Common myeloid progenitor, CD34-positive (primary cell): ENCODE data around the gene FUT6.

ENCODE experiments used
- CTCF ChIA-PET: fragments of 350-600 bp; sonication (Branson Sonifier 250); formaldehyde crosslinking; loops from one replicate; lab custom pipeline; 2021; ENCODE audit warnings: antibody characterized with exemption; lab: Charles Lee
- POLR2A ChIA-PET: fragments of 350-600 bp; sonication (Branson Sonifier 250); formaldehyde crosslinking; loops from one replicate; lab custom pipeline; 2021; ENCODE audit warnings: antibody characterized with exemption; lab: Charles Lee
- DNase-seq, 3 donors: peaks; one replicate each; pipeline versions ENCODE4 v3.0.0 to v3.0.0-alpha.2; 2013
- H3K27ac ChIP-seq, 2 experiments: 1 replicate in 1 of 2; 2 replicates in 1 of 2; pipeline ENCODE4 v1.7.0; 2013; ENCODE audit warnings: inconsistent platforms in 2 of 2, low read length in 2 of 2, mild to moderate bottlenecking in 2 of 2, low read depth in 1 of 2, moderate library complexity in 1 of 2; ENCODE audit not compliant: severe bottlenecking in 2 of 2, insufficient read depth in 1 of 2, poor library complexity in 1 of 2
- H3K27me3 ChIP-seq, 5 experiments: replicated peaks in 2 of 5; 1 replicate in 3 of 5; 2 replicates in 2 of 5; pipeline versions ENCODE4 v1.6.1 to v1.7.0; 2013; ENCODE audit warnings: low read length in 4 of 5, mild to moderate bottlenecking in 2 of 5, moderate library complexity in 2 of 5, inconsistent platforms in 1 of 5; ENCODE audit not compliant: insufficient read depth in 5 of 5, control insufficient read depth in 4 of 5
- H3K36me3 ChIP-seq, 4 experiments: 1 replicate in 2 of 4; 2 replicates in 2 of 4; pipeline versions ENCODE4 v1.6.1 to v1.7.0; 2013; ENCODE audit warnings: low read length in 3 of 4, control low read depth in 1 of 4, mild to moderate bottlenecking in 1 of 4; ENCODE audit not compliant: control insufficient read depth in 4 of 4, insufficient read depth in 4 of 4
- H3K4me1 ChIP-seq, 4 experiments: 1 replicate in 3 of 4; 2 replicates in 1 of 4; pipeline versions ENCODE4 v1.6.1 to v1.7.1; 2013; ENCODE audit warnings: low read length in 3 of 4, mild to moderate bottlenecking in 3 of 4, control low read depth in 1 of 4, inconsistent platforms in 1 of 4, moderate library complexity in 1 of 4; ENCODE audit not compliant: control insufficient read depth in 4 of 4, insufficient read depth in 4 of 4; ENCODE audit errors: control extremely low read depth in 1 of 4
- H3K4me3 ChIP-seq, 7 experiments: 1 replicate in 4 of 7; 2 replicates in 3 of 7; pipeline versions ENCODE4 v1.5.1 to v1.7.0; 2013; ENCODE audit warnings: mild to moderate bottlenecking in 7 of 7, low read length in 6 of 7, moderate library complexity in 6 of 7, inconsistent platforms in 2 of 7, low read depth in 2 of 7, control low read depth in 1 of 7; ENCODE audit not compliant: insufficient read depth in 4 of 7, control insufficient read depth in 1 of 7; ENCODE audit errors: extremely low read depth in 1 of 7
- H3K9me3 ChIP-seq, 5 experiments: 1 replicate in 4 of 5; 2 replicates in 1 of 5; pipeline versions ENCODE4 v1.6.1 to v1.7.1; 2013; ENCODE audit warnings: low read length in 4 of 5, mild to moderate bottlenecking in 2 of 5, inconsistent platforms in 1 of 5, low read depth in 1 of 5, moderate library complexity in 1 of 5; ENCODE audit not compliant: control insufficient read depth in 4 of 5, insufficient read depth in 2 of 5; ENCODE audit errors: control extremely low read depth in 1 of 5
- WGBS: methylation state at CpG from one replicate; pipeline ENCODE4 v1.1.5; 2013; ENCODE audit not compliant: insufficient coverage; 5-methylcytosine and 5-hydroxymethylcytosine counted together

The FUT6 gene

DNA sequence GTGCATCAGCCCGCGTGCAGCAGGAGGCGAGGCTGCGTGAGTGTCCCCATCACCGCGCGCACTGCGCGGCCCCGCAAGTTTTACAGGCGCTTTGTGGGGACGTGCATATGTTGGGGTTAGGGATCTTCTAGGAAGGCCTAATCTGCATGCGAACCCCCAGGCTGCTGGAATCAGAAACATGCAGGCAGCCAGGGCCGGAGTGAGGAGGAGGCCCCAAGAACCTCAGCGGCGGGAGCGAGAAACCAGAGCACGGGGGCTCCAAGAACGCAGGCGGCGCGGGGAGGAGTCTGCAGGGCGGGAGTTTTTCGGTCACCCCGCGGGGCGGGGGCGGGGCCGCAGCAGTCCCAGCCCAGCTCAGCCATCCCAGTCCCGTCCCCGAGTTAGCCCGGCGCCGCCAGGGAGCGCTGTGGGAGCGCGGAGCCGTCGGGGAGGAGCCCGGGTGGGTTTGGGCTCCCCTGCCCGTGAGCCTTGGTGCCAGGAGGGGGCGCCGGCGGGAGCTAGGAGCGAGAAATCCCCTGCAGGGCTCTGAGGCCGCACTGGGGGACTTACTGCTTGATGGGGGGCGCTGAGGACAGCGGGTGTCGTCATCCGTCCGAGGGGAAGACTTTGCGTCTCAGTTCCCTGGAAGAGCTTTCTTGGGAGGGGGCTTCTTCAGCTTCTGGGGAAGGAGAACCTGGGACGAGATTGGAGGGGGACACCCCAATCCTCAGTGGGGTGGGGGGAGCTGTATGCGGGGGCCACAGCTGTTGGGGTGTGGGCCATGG lies 35.6 kb downstream of the FUT6 start:
- 2% methylated on average over 48 of the region's 54 CpGs for WGBS

DNA sequence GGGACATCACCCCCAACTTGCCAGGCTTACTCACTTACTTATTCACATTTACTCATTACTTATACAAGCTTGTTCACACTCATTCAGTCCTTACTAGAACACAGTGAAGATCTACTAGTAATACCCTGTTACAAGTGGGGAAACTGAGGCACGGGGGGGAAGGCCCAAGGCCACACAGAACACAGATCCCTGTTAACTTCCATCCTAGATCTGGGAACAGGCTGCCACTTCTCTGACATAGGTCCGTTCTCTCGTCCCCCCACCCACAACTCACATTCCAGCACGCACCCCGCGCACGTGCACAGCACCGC lies 36.1 kb downstream of the FUT6 start:
- ChIA-PET CTCF (interaction anchor here (0.8 to 3.4 kb wide), 34 partner anchors 9 to 244 kb away, joined by 3 to 35 read pairs (median 4); partner anchors contain the start of genes DUS3L, FUT5, FUT6 and NDUFA11), POLR2A (interaction anchor here (1.1 to 1.6 kb wide), 3 partner anchors 25 to 100 kb away, joined by 3 to 13 read pairs (median 3); partner anchors contain the start of gene NDUFA11)
- H3K4me3 ChIP-seq, result peak overlapping the region in 5 of 7 experiments; percentile 31 to 69 (median 53)
- no peaks in the 10 kb centered on the region for H3K9me3 ChIP-seq
- no peak overlapping the region for H3K27ac ChIP-seq
- 11% methylated on average over 7 of the region's 8 CpGs for WGBS
- H3K36me3 ChIP-seq, result no peaks in the 10 kb centered on the region
- peaks cover 0 to 61% (median 33%) of the 10 kb centered on the region in 4 experiments for H3K4me1 ChIP-seq
- no peak for DNase-seq
- H3K27me3 ChIP-seq, result peaks cover 0 to 21% (median 10%) of the 10 kb centered on the region in 5 experiments

More for the DNA sequence above, 35.6 kb downstream of the FUT6 start:
- Histone ChIP-seq H3K36me3 (no peaks in the 10 kb centered on the region), H3K9me3 (no peaks in the 10 kb centered on the region), H3K4me1 (peaks cover 0 to 56% (median 30%) of the 10 kb centered on the region in 4 experiments), H3K27me3 (peaks cover 0 to 21% (median 10%) of the 10 kb centered on the region in 5 experiments), H3K27ac (no peak overlapping the region), H3K4me3 (peak overlapping the region in 5 of 7 experiments; percentile 31 to 69 (median 53))
- ChIA-PET CTCF (interaction anchor here (0.8 to 3.4 kb wide), 36 partner anchors 9 to 244 kb away, joined by 3 to 35 read pairs (median 4); partner anchors contain the start of genes DUS3L, FUT5, FUT6 and NDUFA11), POLR2A (interaction anchor here (1.1 to 1.6 kb wide), 3 partner anchors 25 to 100 kb away, joined by 3 to 13 read pairs (median 3); partner anchors contain the start of gene NDUFA11)
- peak; percentile 93 to 96 (median 94) for DNase-seq

GRCh38 chr19:5801796-5802619 lies 37.5 kb downstream of the FUT6 start:
- peak in 2 of 3 donors; percentile 58 to 69 for DNase-seq
- Histone ChIP-seq H3K36me3 (no peaks in the 10 kb centered on the region), H3K4me1 (peaks cover 0 to 68% (median 33%) of the 10 kb centered on the region in 4 experiments), H3K27ac (no peak overlapping the region), H3K4me3 (peak overlapping the region in 3 of 7 experiments; percentile 8 to 59 (median 20)), H3K9me3 (no peaks in the 10 kb centered on the region), H3K27me3 (peaks cover 0 to 21% (median 10%) of the 10 kb centered on the region in 5 experiments)
- ChIA-PET POLR2A (interaction anchor here (0.6 kb wide), 1 partner anchor 74 kb away, joined by 5 read pairs; no protein-coding TSS in a partner anchor), CTCF (interaction anchor here (1.2 to 3.4 kb wide), 5 partner anchors 11 to 221 kb away, joined by 3 to 14 read pairs (median 4); partner anchors contain the start of gene DUS3L)
- WGBS, result 24% methylated on average over 14 of the region's 33 CpGs

DNA sequence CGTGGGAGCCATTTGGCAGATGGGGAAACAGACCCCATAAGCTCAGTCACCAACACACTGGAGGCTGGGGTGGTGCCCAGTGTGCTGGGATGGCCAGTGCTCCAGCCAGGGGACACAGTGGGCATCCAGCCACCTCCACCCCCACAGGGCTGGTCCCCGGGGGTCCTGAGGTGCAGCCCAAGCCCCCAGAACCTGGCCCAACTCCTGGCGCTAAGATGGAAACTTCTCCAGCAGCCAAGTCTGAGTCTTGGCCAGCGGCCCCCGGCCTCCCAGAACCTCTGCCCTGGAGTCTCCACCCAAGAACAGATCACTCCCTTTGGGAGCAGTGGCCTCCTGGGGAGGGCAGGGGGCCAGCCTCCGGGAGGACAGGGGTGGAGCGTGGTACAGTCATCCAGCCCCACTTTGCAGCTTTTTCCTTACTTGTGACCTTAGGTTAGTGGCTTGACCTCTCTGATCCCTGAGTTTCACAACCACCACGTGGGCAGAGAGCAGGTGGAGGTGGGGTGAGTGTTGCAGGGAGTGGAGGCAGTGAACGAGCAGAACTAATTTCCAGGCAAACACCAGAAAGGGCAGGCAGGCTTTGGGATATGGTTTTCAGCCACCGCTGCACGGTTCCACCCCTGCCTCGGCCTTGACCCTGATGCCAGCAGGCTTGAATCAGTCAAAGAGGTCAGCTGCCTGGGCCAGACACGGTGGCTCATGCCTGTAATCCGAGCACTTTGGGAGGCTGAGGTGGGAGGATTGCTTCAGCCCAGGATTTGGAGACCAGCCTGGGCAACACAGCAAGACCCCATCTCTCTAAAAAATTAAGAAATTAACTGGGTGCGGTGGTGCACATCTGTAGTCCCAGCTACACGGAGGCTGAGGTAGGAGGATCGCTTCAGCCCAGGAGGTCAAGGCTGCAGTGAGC lies 38.9 kb downstream of the FUT6 start:
- Histone ChIP-seq H3K4me3 (no peak overlapping the region), H3K27ac (no peak overlapping the region), H3K27me3 (peaks cover 0 to 12% (median 2%) of the 10 kb centered on the region in 5 experiments), H3K4me1 (peaks cover 0 to 66% (median 32%) of the 10 kb centered on the region in 4 experiments), H3K36me3 (no peaks in the 10 kb centered on the region), H3K9me3 (no peaks in the 10 kb centered on the region)
- no peak for DNase-seq
- POLR2A ChIA-PET, result interaction anchor here (1.6 kb wide), 1 partner anchor 28 kb away, joined by 5 read pairs; no protein-coding TSS in a partner anchor
- 92% methylated on average over 14 of the region's 17 CpGs for WGBS
- CTCF ChIA-PET, result interaction anchor here (1.2 to 1.4 kb wide), 4 partner anchors 10 to 91 kb away, joined by 3 to 5 read pairs (median 4); partner anchors contain the start of gene DUS3L

- no peak overlapping the region for H3K27ac ChIP-seq
Measured at GRCh38 chr19:5799247-5800241, 40.0 kb downstream of the FUT6 start.

More at GRCh38 chr19:5799247-5800241, 40.0 kb downstream of the FUT6 start:
- H3K27me3 ChIP-seq, result peaks cover 0 to 5% (median 0%) of the 10 kb centered on the region in 5 experiments
- peak; percentile 89 to 96 (median 93) for DNase-seq
- 51% methylated on average over 35 of the region's 37 CpGs for WGBS
- POLR2A ChIA-PET, result interaction anchor here (1.6 kb wide), 1 partner anchor 29 kb away, joined by 5 read pairs; no protein-coding TSS in a partner anchor
- H3K4me1 ChIP-seq, result peaks cover 0 to 61% (median 28%) of the 10 kb centered on the region in 4 experiments
- peak overlapping the region in 1 of 7 experiments; percentile 28 for H3K4me3 ChIP-seq
- CTCF ChIA-PET, result no interaction called here
- no peaks in the 10 kb centered on the region for H3K36me3 ChIP-seq
- H3K9me3 ChIP-seq, result no peaks in the 10 kb centered on the region
